SIG-M5 (cell line): ENCODE results near the gene CFAP46.
"Not testable (repeated sequence)": the region's sequence is repeated elsewhere in the genome, so short reads cannot be mapped to it uniquely, and the experiment has no call there.

ENCODE experiments used
- DNase-seq: peaks from one replicate; lab custom pipeline; 2025; lab: John Stamatoyannopoulos, UW

The CFAP46 gene

DNA sequence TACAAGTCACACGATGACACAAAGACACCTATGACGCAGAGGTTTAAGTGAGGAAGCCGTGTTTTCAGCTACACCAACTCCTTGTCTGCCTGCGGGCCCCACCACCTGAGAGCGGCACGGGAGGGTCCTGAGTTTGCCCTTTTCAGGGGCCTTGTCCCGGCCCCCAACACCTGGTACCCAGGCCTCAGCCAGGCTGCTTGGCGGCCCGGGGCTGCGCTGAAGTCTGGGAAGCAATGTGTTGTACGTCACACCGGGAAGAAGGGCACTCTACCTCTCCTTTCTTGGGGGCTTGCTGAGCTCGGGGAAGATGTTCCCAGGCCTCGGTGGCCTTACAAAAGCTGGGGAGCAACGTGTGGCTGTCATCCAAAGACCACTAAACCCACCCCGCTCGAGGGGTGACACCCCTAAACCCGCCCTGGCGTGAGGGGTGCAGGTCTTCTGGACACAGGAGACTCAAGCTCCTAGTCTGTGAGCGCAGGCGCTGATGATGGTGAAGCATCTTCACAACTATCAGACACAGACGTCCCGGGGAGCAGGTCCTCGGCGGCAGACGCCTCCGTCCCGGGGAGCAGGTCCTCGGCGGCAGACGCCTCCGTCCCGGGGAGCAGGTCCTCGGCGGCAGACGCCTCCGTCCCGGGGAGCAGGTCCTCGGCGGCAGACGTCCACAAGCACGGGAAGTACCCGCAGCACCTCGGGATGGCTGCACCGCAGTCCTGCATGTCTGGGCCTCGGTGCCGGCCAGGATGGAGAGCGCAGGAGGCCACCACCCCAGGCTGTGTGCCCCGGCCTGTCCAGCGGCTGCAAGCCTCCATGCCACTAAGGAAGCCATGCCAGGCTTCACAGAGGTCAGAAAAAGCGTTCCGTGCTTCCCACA, 15.4 kb downstream of the CFAP46 start:
- DNase-seq: no peak

DNA sequence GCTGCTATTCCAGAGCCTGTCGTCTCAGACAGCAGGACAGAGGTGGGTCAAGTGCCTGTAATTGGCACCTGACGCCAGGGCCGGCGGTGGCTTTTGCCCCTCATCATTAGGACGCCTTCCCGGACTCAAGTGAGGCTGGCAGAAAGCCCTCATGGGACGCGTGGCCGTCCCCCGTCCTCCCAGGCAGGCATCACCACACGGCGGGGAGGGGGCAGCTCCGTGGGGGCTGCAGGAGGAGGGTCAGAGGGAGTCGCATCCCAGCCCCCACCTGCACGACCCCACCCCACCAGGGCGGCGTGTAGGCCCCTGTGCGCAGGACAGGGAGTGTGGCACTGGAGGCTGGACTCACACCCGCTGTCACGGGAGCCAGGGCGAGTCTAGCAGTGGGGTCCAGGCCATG, 16.3 kb downstream of the CFAP46 start:
- DNase-seq: no peak

- no peak for DNase-seq
These were observed 16.8 kb downstream of the CFAP46 start for GRCh38 chr10:132925614-132926013.

- DNase-seq: no peak
These were observed 17.3 kb downstream of the CFAP46 start for GRCh38 chr10:132925071-132925561.

DNA sequence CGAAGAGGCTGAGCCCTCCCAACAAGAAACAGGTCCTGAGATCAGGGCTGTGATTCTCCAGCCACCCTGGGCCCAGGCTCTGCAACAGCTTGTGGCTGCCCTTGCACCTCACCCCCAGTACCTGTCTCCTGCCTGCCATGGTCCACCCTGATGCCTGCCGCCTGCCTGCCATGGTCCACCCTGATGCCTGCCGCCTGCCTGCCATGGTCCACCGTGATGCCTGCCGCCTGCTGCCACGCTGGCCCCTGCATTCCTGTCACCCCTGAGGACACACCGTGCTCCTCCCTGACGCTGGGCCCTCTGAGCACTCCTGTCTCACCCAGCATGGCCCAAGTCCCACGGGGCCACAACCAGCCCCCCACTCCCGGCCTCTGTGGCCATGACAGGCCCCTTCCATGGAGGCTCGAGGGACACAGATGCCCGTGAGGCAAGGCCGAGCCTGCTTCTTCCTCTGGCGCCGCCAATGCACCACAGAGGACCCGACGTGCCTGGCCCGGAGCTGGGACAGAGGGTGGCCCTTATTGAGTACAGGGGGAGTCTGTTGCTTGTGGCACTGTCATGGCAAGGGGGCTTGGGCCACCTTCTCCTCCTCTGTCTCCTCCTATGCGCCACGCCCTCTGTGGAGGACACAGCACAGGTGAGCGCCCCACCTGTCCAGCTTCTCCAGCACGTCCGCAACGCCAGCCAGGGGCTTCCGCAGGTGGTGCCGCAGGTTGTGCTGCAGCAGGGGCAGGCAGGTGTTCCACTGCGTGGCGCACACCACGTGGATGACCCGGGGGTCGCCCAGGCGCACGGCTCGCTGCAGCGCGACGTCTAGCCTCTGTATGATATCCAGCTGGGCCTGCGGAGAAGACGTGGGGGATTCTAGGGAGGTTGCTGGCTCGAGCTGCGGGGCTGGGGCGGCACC, 18.1 kb downstream of the CFAP46 start:
- no peak for DNase-seq

DNA sequence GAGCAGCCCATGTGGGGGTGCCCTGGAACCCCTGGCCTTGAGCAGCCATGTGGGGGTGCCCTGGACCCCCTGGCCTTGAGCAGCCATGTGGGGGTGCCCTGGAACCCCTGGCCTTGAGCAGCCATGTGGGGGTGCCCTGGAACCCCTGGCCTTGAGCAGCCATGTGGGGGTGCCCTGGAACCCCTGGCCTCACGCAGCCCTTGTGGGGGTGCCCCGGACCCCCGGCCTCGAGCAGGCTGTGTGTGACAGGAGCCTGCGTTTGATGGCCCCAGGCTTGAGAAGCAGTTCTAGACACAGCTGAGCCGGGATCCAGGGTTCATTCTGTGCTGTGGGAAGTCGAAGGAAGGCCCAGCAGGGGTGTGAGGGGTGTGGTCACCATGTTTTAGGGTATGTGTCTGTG, 19.0 kb downstream of the CFAP46 start:
- not testable (repeated sequence) for DNase-seq

GRCh38 chr10:132922872-132923271, 19.5 kb downstream of the CFAP46 start:
- DNase-seq: no peak

DNA sequence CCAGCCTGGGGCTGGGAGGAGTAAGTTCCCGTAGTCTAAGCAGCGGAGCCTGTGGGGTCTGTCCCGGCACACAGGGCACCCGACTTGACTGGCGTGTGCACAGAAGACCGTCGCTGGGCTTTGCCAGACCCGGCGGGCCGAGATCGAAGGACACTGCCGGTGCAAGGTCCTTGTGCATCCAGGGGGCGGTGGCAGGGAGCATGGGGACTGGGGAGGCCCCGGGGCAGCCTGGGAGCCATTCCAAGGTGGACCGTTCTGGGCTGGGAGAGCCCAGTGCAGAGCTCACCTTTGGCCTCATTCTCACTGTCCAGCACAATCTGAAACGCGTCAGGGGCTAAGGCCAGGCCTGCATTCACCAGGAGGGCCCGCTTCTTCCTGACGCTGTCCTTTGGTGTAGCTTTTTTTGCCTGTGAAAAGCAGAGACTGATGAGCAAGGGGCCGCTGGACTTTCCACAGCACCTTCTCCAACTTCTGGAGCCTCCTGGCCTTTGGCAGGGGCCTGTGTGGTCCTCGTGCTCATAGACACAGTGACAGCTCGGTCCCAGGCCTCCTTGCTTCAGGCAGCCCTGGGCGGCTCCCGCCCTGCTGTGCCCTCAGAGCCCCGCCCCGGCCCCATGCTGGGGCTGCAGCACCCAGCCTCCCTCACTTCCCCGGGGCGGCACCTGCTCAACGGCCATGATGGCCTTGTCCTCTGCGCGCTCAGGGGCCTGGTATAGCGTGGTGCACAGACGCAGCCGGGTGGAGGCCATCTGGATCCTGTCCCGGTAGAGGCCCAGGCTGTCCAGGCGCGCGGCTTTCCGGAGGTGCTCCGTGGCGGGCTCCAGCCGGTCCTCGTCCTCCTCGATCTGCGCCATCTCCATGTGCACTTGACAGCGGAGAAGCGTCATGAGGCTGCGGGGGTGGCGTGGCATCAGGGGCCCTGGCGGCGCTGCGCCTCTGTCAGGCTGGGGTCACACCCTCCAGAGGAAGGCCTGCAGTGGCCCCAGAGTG, 20.3 kb downstream of the CFAP46 start:
- DNase-seq: no peak

- no peak for DNase-seq
These were observed 21.3 kb downstream of the CFAP46 start for GRCh38 chr10:132921086-132921485.

GRCh38 chr10:132920101-132920925, 22.1 kb downstream of the CFAP46 start:
- DNase-seq: no peak

DNA sequence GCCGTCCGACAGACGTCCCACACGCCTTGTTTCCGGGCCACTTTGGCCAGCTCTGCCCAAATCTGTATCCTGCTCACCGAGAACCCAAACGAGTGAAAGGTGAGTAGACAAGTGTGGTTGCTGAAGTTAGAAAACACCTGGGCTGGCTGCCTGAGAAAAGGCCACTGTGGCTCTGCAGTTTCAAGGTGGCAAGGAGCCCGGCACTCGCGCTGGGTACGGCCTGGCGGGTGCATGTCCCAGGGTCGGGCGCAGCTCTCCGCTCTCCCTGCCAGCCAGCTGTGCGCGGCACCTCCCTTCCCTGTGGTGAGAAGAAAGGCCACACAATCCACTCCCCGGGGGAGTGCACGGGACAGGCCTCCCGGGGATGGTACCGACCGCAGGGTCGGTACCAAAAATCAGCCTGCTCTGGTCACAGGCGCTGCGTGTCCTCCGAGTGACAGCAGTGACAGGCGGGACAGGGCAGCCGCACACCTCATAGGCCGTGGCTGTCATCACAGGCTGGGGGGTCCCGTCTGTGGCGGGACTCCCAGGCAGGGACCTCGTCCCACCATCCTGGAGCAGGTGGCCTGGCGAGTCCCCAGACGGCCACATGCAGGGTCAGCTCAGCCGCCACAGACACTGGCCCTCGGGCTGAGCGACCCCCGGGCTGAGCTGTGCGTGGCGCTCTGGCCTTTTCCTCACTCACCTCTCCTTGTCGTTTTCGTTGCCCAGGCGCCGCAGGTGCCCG, 22.8 kb downstream of the CFAP46 start:
- no peak for DNase-seq

DNA sequence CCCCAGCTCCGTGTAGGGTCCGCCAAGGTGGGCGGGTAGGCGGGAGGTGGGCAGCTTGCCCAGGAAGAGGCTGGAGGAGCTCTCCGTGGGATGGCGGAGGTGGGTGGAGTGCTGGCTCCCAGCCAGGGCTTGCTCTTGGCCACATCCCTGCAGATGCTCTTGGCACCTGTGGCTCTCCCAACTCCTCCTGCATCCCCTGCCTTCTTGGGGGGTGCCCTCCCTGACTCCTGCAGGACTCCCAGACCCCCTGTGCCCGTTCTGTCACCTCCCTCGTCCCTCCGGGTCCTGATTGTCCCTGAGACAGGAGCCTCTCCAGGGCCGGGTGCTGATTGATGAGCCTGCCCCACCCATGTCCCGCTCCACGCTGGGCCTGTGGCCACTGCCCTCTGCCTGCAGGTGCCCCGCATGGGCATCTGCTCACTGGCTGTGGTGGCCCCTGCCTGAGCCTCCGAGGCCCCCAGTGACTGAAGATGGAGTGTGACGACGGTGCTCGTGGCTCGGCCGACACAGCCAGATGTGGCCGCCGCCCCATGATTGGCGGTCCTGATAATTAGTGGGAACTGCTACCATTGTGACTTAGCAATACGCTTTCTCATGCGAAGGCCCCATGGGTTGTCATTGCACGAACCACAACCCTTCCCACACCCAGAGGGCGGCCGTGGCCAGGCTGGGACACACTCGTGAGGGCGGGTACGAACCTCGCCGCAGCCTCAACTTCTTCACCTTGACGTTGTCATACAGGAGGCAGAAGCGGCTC, 23.6 kb downstream of the CFAP46 start:
- DNase-seq: no peak

- no peak for DNase-seq
These were observed 24.1 kb downstream of the CFAP46 start for GRCh38 chr10:132918264-132918616.

DNA sequence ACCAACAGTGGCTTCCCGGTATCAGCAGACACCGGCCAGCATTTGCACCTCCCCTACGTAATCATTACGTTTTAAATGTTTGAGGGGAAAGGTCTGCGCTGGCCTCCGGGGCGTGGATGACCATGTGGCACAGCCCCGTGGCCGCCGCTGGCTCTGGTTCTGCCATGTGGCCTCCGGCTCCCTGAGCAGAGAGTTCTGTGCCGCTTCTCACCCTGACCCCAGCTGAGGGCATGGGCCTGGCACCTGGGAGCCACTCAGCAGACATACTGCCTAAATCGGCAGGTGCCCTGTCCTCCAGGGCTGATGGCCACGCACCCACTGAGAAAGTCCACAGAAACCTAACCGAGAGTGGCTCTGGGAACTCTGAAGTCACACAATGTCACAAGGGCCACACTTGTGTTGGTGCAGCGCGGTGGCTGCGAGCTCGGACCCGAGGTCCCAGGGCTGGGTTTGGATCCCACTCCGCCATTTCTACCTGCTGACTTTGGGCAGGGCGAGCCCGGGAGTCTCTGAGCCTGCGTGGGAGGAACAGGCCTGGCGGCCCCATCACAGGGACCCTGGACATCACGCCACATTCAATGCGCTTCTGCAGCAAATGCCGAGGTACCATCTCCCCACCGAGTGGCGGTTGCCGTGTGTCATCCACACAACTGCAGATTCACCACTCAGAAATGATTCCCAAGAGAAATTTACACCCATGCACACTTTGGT, 25.3 kb downstream of the CFAP46 start:
- DNase-seq: no peak

GRCh38 chr10:132916421-132916841, 25.9 kb downstream of the CFAP46 start:
- no peak for DNase-seq

DNA sequence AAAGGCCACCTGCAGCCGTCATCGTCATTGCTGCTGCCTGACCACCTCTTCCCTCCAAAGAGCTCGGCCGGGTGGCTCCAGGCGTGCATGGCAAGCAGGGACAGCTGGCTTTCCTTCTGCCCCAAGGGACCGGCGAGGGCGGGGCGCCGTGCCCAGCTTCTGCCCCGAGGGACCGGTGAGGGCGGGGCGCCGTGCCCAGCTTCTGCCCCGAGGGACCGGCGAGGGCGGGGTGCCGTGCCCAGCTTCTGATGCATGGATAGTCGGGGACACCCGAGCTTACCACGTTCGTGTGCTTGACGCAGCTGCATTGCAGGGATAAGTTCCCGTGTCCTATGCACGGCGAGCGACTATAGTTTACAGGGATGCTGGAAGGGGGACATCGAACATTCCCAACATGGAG, 27.0 kb downstream of the CFAP46 start:
- no peak for DNase-seq

DNA sequence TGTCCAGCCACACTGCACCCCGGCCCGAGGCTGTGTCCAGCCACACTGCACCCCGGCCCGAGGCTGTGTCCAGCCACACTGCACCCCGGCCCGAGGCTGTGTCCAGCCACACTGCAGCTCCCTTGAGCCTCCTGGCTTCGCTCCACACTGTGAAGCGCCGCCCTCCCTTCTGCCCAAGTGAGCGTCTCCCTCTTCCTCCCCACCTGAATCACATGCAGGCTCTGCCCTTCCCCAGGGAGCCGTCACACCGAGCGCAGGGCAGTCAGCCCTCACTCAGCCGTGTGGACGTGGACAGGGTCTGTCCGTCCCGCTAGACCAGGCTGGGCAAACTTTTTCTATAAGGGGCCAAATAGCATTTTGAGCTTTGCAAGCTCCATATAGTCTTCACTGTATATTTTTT, 27.6 kb downstream of the CFAP46 start:
- DNase-seq: no peak

DNA sequence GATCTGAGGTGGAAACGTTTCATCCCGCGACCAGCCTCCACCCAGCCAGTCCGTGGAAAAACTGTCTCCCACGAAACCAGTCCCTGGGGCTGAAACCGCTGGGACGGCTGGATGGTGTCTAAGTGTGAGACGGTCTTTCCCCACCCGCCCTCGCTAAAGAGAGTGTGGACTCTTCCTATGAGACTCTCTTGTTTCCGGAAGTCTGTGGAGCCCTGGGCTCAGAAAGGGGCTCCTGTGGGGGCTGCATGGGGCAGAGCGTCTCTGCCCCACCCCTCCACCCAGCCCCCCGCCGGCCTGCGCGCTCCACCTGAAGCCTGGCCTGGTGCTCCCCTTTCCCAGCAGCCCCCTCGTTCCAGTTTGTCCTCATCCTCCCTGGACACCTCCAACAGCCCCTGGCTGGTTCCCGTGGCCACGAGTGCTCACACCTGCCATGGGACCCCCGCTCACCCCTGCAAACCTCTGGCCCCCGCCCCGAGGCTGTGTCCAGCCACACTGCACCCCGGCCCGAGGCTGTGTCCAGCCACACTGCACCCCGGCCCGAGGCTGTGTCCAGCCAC, 28.7 kb downstream of the CFAP46 start:
- no peak for DNase-seq
